Upper lobe of right lung (tissue), 1 donor: ENCODE data around the gene KLHL34. TPM values are rescaled to one million over a fixed set of nuclear protein-coding genes. Genes with fewer than 3 reads are reported as not detected.

Source experiments
- ATAC-seq: fragments of 200-7000 bp; cut with Tn5 transposase; one replicate; pipeline ENCODE4 v1.9.1; 2020; ENCODE audit warnings: mild to moderate bottlenecking, moderate library complexity
- DNase-seq: peaks from one replicate; pipeline ENCODE4 v3.0.0-alpha.2; 2020
- H3K27ac ChIP-seq: fragments of 200-600 bp; one replicate; pipeline ENCODE4 v1.8.0; 2022
- H3K27me3 ChIP-seq: fragments of 200-600 bp; one replicate; pipeline ENCODE4 v1.8.0; 2022; ENCODE audit warnings: mild to moderate bottlenecking
- H3K36me3 ChIP-seq: fragments of 200-600 bp; one replicate; pipeline ENCODE4 v1.8.0; 2022
- H3K4me1 ChIP-seq: fragments of 200-600 bp; one replicate; pipeline ENCODE4 v1.8.0; 2022
- H3K4me3 ChIP-seq: fragments of 200-600 bp; one replicate; pipeline ENCODE4 v1.8.0; 2022; ENCODE audit warnings: mild to moderate bottlenecking
- H3K9me3 ChIP-seq: fragments of 200-600 bp; one replicate; pipeline ENCODE4 v1.8.0; 2022
- intact Hi-C: fragments of 100-400 bp; cut with DNase I; formaldehyde crosslinking; loops from one replicate; pipeline ENCODE4 v1.11.0; 2022
- total RNA-seq: library from RNA; stranded (reverse); fragmentation: NEBNext Ultra II Directional; extraction: Animal tissue kit (Norgen Biotek cat#: 25700); gene quantifications from one replicate; pipeline ENCODE4 v1.2.1, GENCODE V29; 2021
- TF ChIP-seq, protein P1 (sequence below): fragments of 200-600 bp; IDR thresholded peaks from one replicate; pipeline ENCODE4 v1.8.0; 2022; ENCODE audit warnings: antibody characterized with exemption
- donor health status: DM: no; HTN: yes; CAD: no; lungs with severe emphysema.

The KLHL34 gene
- total RNA-seq, 1 donor from 2014 or later = not detected

DNA sequence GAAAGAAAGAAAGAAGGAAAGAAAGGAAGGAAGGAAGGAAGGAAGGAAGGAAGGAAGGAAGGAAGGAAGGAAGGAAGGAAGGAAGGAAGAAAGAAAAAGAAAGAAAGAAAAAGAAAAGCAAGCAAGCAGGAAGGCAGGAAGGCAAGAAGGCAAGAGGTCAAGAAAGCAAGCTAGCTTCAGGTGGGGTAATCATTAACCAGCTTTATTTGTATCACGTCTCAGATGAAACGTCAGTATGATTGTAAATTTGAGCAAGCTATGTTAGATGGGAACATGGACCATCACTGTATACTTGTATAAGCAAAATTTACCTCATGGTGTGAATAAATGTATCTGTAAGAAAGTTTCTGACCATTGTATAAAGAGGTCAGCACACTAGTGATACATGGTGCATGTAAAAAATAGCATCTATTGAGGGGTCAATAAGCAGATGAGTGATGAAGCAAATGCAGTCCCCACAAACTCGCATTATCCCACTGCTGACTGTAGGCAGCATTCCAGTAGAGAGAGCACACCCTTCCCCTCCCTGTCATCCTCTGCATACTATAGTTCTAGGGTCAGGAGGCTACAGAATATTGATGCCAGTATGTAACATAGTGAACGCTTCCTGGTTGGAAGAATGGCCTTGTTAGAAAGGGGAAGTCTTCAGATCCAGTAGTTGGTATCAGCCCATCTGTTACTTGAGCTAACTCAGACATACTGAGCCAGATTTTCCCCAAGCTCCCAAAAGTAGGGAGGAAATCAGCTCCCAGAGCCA lies 16.5 kb upstream of the KLHL34 start:
- Histone ChIP-seq H3K4me1 (no peaks in the 10 kb centered on the region), H3K27ac (no peak overlapping the region), H3K9me3 (no peaks in the 10 kb centered on the region), H3K27me3 (no peaks in the 10 kb centered on the region), H3K36me3 (no peaks in the 10 kb centered on the region), H3K4me3 (no peak overlapping the region)
- DNase-seq (no peak), ATAC-seq (no peak)
- TF ChIP-seq, protein P1, sequence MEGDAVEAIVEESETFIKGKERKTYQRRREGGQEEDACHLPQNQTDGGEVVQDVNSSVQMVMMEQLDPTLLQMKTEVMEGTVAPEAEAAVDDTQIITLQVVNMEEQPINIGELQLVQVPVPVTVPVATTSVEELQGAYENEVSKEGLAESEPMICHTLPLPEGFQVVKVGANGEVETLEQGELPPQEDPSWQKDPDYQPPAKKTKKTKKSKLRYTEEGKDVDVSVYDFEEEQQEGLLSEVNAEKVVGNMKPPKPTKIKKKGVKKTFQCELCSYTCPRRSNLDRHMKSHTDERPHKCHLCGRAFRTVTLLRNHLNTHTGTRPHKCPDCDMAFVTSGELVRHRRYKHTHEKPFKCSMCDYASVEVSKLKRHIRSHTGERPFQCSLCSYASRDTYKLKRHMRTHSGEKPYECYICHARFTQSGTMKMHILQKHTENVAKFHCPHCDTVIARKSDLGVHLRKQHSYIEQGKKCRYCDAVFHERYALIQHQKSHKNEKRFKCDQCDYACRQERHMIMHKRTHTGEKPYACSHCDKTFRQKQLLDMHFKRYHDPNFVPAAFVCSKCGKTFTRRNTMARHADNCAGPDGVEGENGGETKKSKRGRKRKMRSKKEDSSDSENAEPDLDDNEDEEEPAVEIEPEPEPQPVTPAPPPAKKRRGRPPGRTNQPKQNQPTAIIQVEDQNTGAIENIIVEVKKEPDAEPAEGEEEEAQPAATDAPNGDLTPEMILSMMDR = no peak
- intact Hi-C loops = no loop called here

DNA sequence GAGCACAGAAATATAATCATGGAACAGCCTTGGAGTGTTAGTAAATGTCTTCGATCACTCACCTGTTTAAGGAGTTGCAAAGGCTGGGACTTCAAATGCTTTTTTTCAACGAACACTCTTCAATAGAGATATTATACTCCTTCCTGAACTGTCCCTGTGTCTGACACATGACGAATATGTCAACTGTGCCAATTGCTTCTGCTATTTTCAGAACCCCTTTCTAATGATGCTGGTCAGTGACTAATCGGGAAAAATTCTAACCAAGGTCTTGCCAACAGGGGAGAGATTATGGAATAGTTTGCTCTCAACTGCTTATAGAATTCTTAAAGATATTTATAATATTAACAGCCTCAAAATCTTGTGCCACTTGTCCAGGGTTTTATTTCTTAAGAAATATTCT lies 8.5 kb upstream of the KLHL34 start:
- no peaks in the 10 kb centered on the region for H3K27me3 ChIP-seq
- no peak for DNase-seq
- no peaks in the 10 kb centered on the region for H3K9me3 ChIP-seq
- H3K4me1 ChIP-seq = no peaks in the 10 kb centered on the region
- H3K27ac ChIP-seq = no peak overlapping the region
- no peak for ATAC-seq
- no peaks in the 10 kb centered on the region for H3K36me3 ChIP-seq
- intact Hi-C loops = no loop called here
- H3K4me3 ChIP-seq = no peak overlapping the region
- TF ChIP-seq, protein P1 = no peak

GRCh38 chrX:21666252-21666651 lies 8.1 kb upstream of the KLHL34 start:
- Histone ChIP-seq H3K27me3 (no peaks in the 10 kb centered on the region), H3K4me3 (no peak overlapping the region), H3K4me1 (no peaks in the 10 kb centered on the region), H3K27ac (no peak overlapping the region), H3K9me3 (no peaks in the 10 kb centered on the region), H3K36me3 (no peaks in the 10 kb centered on the region)
- intact Hi-C loops = no loop called here
- DNase-seq (no peak), ATAC-seq (no peak)
- TF ChIP-seq, protein P1 = no peak

DNA sequence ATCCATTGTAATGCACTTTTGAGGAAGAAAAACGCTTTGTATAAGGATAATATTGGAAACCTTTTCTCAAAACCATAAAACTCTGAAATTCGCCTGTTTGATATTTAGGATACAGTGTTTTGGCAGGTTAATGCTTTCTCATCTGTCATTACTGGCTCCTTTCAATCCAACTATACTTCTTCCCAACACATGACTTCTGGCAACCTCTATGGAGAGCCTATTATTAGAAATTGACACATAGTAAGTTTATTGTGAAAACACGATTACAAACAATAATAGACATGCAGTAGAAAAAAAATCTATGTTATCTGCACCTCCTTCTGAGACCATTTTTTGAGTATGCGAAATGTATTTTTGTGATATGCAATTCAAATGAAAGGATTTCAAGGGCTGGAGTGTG lies 4.6 kb upstream of the KLHL34 start:
- ATAC-seq = no peak

GRCh38 chrX:21661316-21661715 lies 3.2 kb upstream of the KLHL34 start:
- no peaks in the 10 kb centered on the region for H3K9me3 ChIP-seq
- H3K36me3 ChIP-seq = no peaks in the 10 kb centered on the region
- intact Hi-C loops = no loop called here
- H3K27me3 ChIP-seq = no peaks in the 10 kb centered on the region
- DNase-seq (no peak), ATAC-seq (no peak)
- no peaks in the 10 kb centered on the region for H3K4me1 ChIP-seq
- H3K4me3 ChIP-seq = no peak overlapping the region
- TF ChIP-seq, protein P1 = no peak
- no peak overlapping the region for H3K27ac ChIP-seq

More for the DNA sequence above, 4.6 kb upstream of the KLHL34 start:
- Histone ChIP-seq H3K4me3 (no peak overlapping the region), H3K36me3 (no peaks in the 10 kb centered on the region), H3K27ac (no peak overlapping the region), H3K9me3 (no peaks in the 10 kb centered on the region), H3K4me1 (no peaks in the 10 kb centered on the region), H3K27me3 (no peaks in the 10 kb centered on the region)
- intact Hi-C loops = no loop called here
- TF ChIP-seq, protein P1 = no peak
- no peak for DNase-seq

DNA sequence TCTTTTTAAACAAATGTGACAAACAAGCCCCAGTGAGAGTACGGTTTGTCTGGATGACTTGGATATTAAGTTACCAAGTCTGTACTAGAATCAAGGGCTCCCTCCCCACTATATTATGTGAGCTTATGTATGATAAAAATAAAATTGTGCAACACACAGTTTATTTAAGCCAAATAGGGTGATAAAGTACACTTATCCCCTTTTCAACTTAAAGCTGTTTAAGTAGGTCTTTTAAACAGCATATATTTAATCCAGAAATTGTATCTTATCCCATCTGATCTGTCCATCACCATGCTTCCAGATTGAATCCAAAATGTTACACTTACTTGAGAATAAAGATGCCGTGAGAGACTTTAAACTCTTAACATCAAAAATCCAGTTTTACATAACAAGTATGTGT lies 2.0 kb upstream of the KLHL34 start:
- intact Hi-C loops = no loop called here
- no peaks in the 10 kb centered on the region for H3K9me3 ChIP-seq
- no peak overlapping the region for H3K27ac ChIP-seq
- no peaks in the 10 kb centered on the region for H3K36me3 ChIP-seq
- DNase-seq = no peak
- H3K27me3 ChIP-seq = no peaks in the 10 kb centered on the region
- H3K4me3 ChIP-seq = no peak overlapping the region
- TF ChIP-seq, protein P1 = no peak
- ATAC-seq = no peak
- H3K4me1 ChIP-seq = no peaks in the 10 kb centered on the region
